Keratinocyte (primary cell): ENCODE measurements around the gene HMGCS1. TPM values are rescaled to one million over a fixed set of nuclear protein-coding genes. Genes with fewer than 3 reads are reported as not detected.
A peak's percentile ranks its signal among the peaks of the same experiment; 100 is the strongest.

Experiments
- DNase-seq: peaks from one replicate; pipeline ENCODE4 v3.0.0-alpha.2; 2011; ENCODE audit warnings: low read depth, missing footprints, low spot score
- FAIRE-seq: peaks from 2 replicates; lab custom pipeline; 2011; peaks lifted over from hg19 to GRCh38; lab: Jason Lieb, UNC
- H2AFZ ChIP-seq: 2 replicates; pipeline ENCODE4 v1.6.0; 2012; ENCODE audit warnings: low read length, control low read depth, inconsistent platforms; ENCODE audit not compliant: control insufficient read depth
- H3K27ac ChIP-seq: 2 replicates; pipeline ENCODE4 v1.5.1; 2011; ENCODE audit warnings: low read length; ENCODE audit not compliant: control insufficient read depth, insufficient read depth
- H3K27me3 ChIP-seq: 3 replicates; pipeline ENCODE4 v1.6.0; 2011; ENCODE audit warnings: low read length; ENCODE audit not compliant: control insufficient read depth, insufficient read depth; ENCODE audit errors: extremely low read depth
- H3K36me3 ChIP-seq, 2 experiments: 2 replicates in 1 of 2; 3 replicates in 1 of 2; pipeline ENCODE4 v1.5.1; 2011; ENCODE audit warnings: low read length in 2 of 2, mild to moderate bottlenecking in 1 of 2; ENCODE audit not compliant: control insufficient read depth in 2 of 2, insufficient read depth in 2 of 2; ENCODE audit errors: extremely low read depth in 1 of 2
- H3K4me1 ChIP-seq: 3 replicates; pipeline ENCODE4 v1.5.1; 2011; ENCODE audit warnings: low read length; ENCODE audit not compliant: control insufficient read depth, insufficient read depth; ENCODE audit errors: extremely low read depth
- H3K4me2 ChIP-seq: 3 replicates; pipeline ENCODE4 v1.6.0; 2011; ENCODE audit warnings: low read depth, low read length; ENCODE audit not compliant: control insufficient read depth, insufficient read depth; ENCODE audit errors: extremely low read depth
- H3K4me3 ChIP-seq, 3 experiments: fragments of 200-600 bp in 1 of 3; sonication (generic) in 1 of 3; 2 replicates in 2 of 3; 3 replicates in 1 of 3; pipeline ENCODE4 v1.5.1; 2011 to 2016; ENCODE audit warnings: low read length in 3 of 3, mild to moderate bottlenecking in 3 of 3, control low read depth in 2 of 3, inconsistent platforms in 1 of 3, low read depth in 1 of 3, mixed read lengths in 1 of 3, mixed run types in 1 of 3, moderate library complexity in 1 of 3; ENCODE audit not compliant: control insufficient read depth in 2 of 3, insufficient read depth in 2 of 3; ENCODE audit errors: extremely low read depth in 1 of 3
- H3K79me2 ChIP-seq: 2 replicates; pipeline ENCODE4 v1.6.0; 2012; ENCODE audit warnings: low read length; ENCODE audit not compliant: control insufficient read depth, insufficient read depth
- H3K9ac ChIP-seq: 3 replicates; pipeline ENCODE4 v1.6.0; 2011; ENCODE audit warnings: low read length; ENCODE audit not compliant: control insufficient read depth, insufficient read depth; ENCODE audit errors: extremely low read depth
- H3K9me1 ChIP-seq: 3 replicates; pipeline ENCODE4 v1.6.0; 2011; ENCODE audit warnings: low read length; ENCODE audit not compliant: control insufficient read depth, insufficient read depth; ENCODE audit errors: extremely low read depth
- H3K9me3 ChIP-seq: 2 replicates; pipeline ENCODE4 v1.5.1; 2012; ENCODE audit warnings: low read depth, low read length; ENCODE audit not compliant: control insufficient read depth
- H4K20me1 ChIP-seq: 3 replicates; pipeline ENCODE4 v1.6.0; 2011; ENCODE audit warnings: low read length; ENCODE audit not compliant: control insufficient read depth, insufficient read depth; ENCODE audit errors: extremely low read depth
- CTCF ChIP-seq, 3 experiments: IDR thresholded peaks in 1 of 3; conservative IDR thresholded peaks in 1 of 3; optimal IDR thresholded peaks in 1 of 3; 2 replicates in 2 of 3; 3 replicates in 1 of 3; pipeline versions ENCODE3 to v1.5.1; 2011; ENCODE audit warnings: low read length in 3 of 3, mild to moderate bottlenecking in 3 of 3, moderate library complexity in 2 of 3, control low read depth in 1 of 3, inconsistent platforms in 1 of 3; ENCODE audit not compliant: insufficient read depth in 2 of 3; ENCODE audit errors: extremely low read depth in 1 of 3
- EZH2 ChIP-seq: IDR thresholded peaks from one replicate; pipeline ENCODE4 v1.6.1; 2012; ENCODE audit warnings: inconsistent platforms, mild to moderate bottlenecking, low read length, moderate library complexity
- dilution Hi-C: fragments of 300-500 bp; cut with MboI; formaldehyde crosslinking; loops from one replicate; pipeline ENCODE4 v1.7.0; 2020; ENCODE audit warnings: low sequenced_read_pairs; ENCODE audit not compliant: extremely low pct_ligation_motif_present
- polyA plus RNA-seq, 5 experiments: library from polyadenylated mRNA; depleted of rRNA in 3 of 5; stranded (reverse) in 3 of 5; stranded (forward) in 1 of 5; unstranded in 1 of 5; fragments of >200 nt; gene quantifications; 1 replicate in 1 of 5; 2 replicates in 3 of 5; 3 replicates in 1 of 5; pipeline versions ENCODE4 v1.2.1 to v1.2.3, GENCODE V29; 2011 to 2012; ENCODE audit warnings: missing spikeins in 2 of 5, low read depth in 1 of 5, low replicate concordance in 1 of 5

Gene HMGCS1
- polyA plus RNA-seq, 1 donor (not counting 4 experiments of a cell fraction or from before 2014, with no cell fraction given): 512 TPM

- Histone ChIP-seq H3K9ac (no peak overlapping the region), H3K4me1 (peaks cover 24% of the 10 kb centered on the region), H3K27ac (peak overlapping the region; percentile 77), H3K36me3 (peaks cover 0 to 1% of the 10 kb centered on the region in 2 experiments), H4K20me1 (peaks cover 2% of the 10 kb centered on the region), H2AFZ (no peak overlapping the region), H3K9me1 (no peaks in the 10 kb centered on the region), H3K4me3 (no peak overlapping the region), H3K79me2 (no peaks in the 10 kb centered on the region), H3K27me3 (no peaks in the 10 kb centered on the region), H3K9me3 (no peaks in the 10 kb centered on the region), H3K4me2 (peak overlapping the region; percentile 43)
- TF ChIP-seq CTCF (optimal IDR thresholded peaks at IDR 0.05 in 1 of 3, IDR thresholded peaks at IDR 0.05 in 1 of 3, conservative IDR thresholded peaks at IDR 0.05 in 1 of 3; ENCODE audit: extremely low read depth in 1 of 3, insufficient read depth in 2 of 3, low read length in 3 of 3): no peak
- TF ChIP-seq EZH2: no peak
- FAIRE-seq (peak; percentile 93), DNase-seq (peak; percentile 98)
- dilution Hi-C loops: no loop called here
These were observed 31.2 kb downstream of the HMGCS1 start for GRCh38 chr5:43281840-43282658.

- no peaks in the 10 kb centered on the region for H3K36me3 ChIP-seq
- H3K9me3 ChIP-seq: no peaks in the 10 kb centered on the region
- H3K4me3 ChIP-seq: no peak overlapping the region
- FAIRE-seq (no peak), DNase-seq (no peak)
- H3K4me2 ChIP-seq: no peak overlapping the region
- no peak overlapping the region for H3K9ac ChIP-seq
- H3K79me2 ChIP-seq: no peaks in the 10 kb centered on the region
- H3K4me1 ChIP-seq: peaks cover 24% of the 10 kb centered on the region
- no peaks in the 10 kb centered on the region for H3K9me1 ChIP-seq
- no peak overlapping the region for H3K27ac ChIP-seq
- dilution Hi-C loops: no loop called here
- H4K20me1 ChIP-seq: no peaks in the 10 kb centered on the region
- no peak overlapping the region for H2AFZ ChIP-seq
- TF ChIP-seq CTCF (optimal IDR thresholded peaks at IDR 0.05 in 1 of 3, IDR thresholded peaks at IDR 0.05 in 1 of 3, conservative IDR thresholded peaks at IDR 0.05 in 1 of 3; ENCODE audit: extremely low read depth in 1 of 3, insufficient read depth in 2 of 3, low read length in 3 of 3) (no peak), EZH2 (no peak)
- no peaks in the 10 kb centered on the region for H3K27me3 ChIP-seq
These were observed 33.5 kb downstream of the HMGCS1 start for GRCh38 chr5:43279548-43280274.
